Measurements from ENCODE around the gene NRG4. TPM values are rescaled to one million over a fixed set of nuclear protein-coding genes. Genes with fewer than 3 reads are reported as not detected.

The NRG4 gene
- total and polyA plus RNA-seq, 12 donors = 0.19 TPM; not detected in 11

DNA sequence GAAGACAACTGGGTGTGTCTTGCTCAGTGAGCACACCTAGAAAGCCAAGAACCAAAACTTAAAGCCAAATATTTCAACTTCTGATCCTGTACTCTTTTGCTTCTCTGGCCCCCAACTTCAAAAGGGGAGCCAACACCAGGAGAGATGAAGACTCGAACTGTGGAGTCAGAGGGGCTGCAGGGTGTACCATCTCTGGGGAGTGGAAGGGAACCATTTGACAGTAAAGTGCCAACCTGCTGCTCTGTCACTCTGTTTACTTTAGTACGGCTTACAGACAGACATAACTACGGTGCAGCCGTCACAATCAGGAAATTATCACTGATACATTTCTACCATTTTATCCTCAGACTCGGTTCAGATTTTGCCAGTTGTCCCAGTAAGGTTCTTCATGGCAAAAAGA, 107.0 kb downstream of the NRG4 start:
- Histone ChIP-seq H3K27me3 (no peaks in the 10 kb centered on the region), H3K36me3 (peaks cover 0 to 46% (median 7%) of the 10 kb centered on the region in 9 donors), H3K27ac (no peak overlapping the region), H3K4me1 (peaks cover 0 to 32% (median 24%) of the 10 kb centered on the region in 9 donors), H3K9me3 (peaks cover 0 to 1% (median 0%) of the 10 kb centered on the region in 11 donors), H3K4me3 (no peak overlapping the region)
- ATAC-seq (no peak), DNase-seq (no peak)
- intact Hi-C loops (cut with DNase I) = loop anchor here in 2 of 10 donors (10.0 kb wide), 2 partner anchors 60 to 260 kb away; partner anchors contain the start of genes IMP3 (in 1 of the 2), SNX33 (in 1 of the 2) and UBE2Q2 (in 1 of the 2)
- no peak for TF ChIP-seq CTCF (IDR thresholded peaks at IDR 0.05)
- 88 to 94% methylated on average over 5 of the region's 5 CpGs for WGBS, 2 donors

DNA sequence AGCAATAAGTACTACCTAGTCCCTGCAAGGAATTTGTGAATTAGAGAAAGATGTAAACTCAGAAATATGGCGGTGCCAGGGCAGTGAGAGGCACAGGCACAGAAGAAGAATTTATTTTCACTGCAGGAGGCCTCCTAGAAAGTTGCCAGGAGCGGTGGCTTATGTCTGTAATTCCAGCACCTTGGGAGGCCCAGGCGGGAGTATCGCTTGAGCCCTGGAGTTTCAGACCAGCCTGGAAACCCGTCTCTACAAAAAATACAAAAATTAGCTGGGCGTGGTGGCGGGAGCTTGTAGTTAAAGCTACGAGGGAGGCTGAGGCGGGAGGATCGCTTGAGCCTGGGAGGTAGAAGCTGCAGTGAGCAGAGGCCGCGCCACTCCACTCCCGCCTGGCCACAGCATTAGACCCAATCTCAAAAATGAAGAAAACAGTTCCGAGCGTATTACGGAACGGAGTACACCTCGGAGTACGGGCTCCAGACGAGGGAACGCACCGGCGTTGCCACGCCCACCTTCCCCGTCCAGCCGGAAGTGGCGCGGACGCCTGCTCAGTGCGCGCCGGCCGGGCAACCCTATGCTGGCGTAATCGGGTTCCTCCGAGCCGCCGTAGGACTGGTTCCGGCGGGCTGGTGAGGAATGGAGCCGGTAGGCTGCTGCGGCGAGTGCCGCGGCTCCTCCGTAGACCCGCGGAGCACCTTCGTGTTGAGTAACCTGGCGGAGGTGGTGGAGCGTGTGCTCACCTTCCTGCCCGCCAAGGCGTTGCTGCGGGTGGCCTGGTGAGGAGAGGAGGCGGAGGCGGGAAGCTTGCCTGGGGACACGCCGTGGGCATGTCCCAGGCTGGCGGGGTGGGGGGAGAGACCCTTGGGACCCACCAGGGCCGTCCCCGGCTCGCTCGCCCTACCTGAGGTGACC, 108.6 kb downstream of the NRG4 start, which contains the start of gene FBXO22:
Gene FBXO22 (plus strand): TSS at position 548 of the 909 bp plus-strand sequence. CDS start 86 bp downstream, at position 634.
- peak; percentile 89 to 91 for DNase-seq
- WGBS, 2 donors = 2 to 3% methylated on average over 63 of the region's 63 CpGs
- no peak for TF ChIP-seq CTCF (IDR thresholded peaks at IDR 0.05)
- intact Hi-C loops (cut with DNase I) = loop anchor here in 4 of 10 donors (5.0 to 10.0 kb wide), 4 partner anchors 56 to 259 kb away; partner anchors contain the start of genes UBE2Q2 (in 2 of the 4), IMP3 (in 1 of the 4) and SNX33 (in 1 of the 4)
- Histone ChIP-seq H3K4me3 (peak within 1 kb of the TSS; percentile 63 to 98 (median 92)), H3K4me1 (peaks cover 0 to 32% (median 23%) of the 10 kb centered on the region in 9 donors), H3K27ac (peak within 1 kb of the TSS in 9 of 10 donors; percentile 53 to 92 (median 82)), H3K27me3 (no peaks in the 10 kb centered on the region), H3K36me3 (peaks cover 0 to 55% (median 3%) of the 10 kb centered on the region in 9 donors), H3K9me3 (no peaks in the 10 kb centered on the region)
- ATAC-seq = peak; percentile 98 to 99 (median 99)

- H3K36me3 ChIP-seq = peaks cover 0 to 59% (median 3%) of the 10 kb centered on the region in 9 donors
- H3K27me3 ChIP-seq = no peaks in the 10 kb centered on the region
- H3K27ac ChIP-seq = peak overlapping the region in 5 of 10 donors; percentile 17 to 61 (median 33)
- DNase-seq (peak in 1 of 2 donors; percentile 31), ATAC-seq (peak in 5 of 8 donors; percentile 30 to 56 (median 45))
- intact Hi-C loops (cut with DNase I) = loop anchor here in 4 of 10 donors (5.0 to 10.0 kb wide), 4 partner anchors 55 to 257 kb away; partner anchors contain the start of genes UBE2Q2 (in 2 of the 4), IMP3 (in 1 of the 4) and SNX33 (in 1 of the 4)
- no peak for TF ChIP-seq CTCF (IDR thresholded peaks at IDR 0.05)
- WGBS, 2 donors = 14 to 24% methylated on average over 8 of the region's 8 CpGs
- H3K4me1 ChIP-seq = peaks cover 0 to 32% (median 21%) of the 10 kb centered on the region in 9 donors
- H3K4me3 ChIP-seq = no peak overlapping the region
- H3K9me3 ChIP-seq = no peaks in the 10 kb centered on the region
Measured at GRCh38 chr15:75902129-75902557, 110.1 kb downstream of the NRG4 start.

GRCh38 chr15:75900577-75900976, 111.6 kb downstream of the NRG4 start:
- peaks cover 0 to 52% (median 3%) of the 10 kb centered on the region in 9 donors for H3K36me3 ChIP-seq
- ATAC-seq (no peak), DNase-seq (no peak)
- intact Hi-C loops (cut with DNase I) = loop anchor here in 4 of 10 donors (5.0 to 10.0 kb wide), 4 partner anchors 53 to 256 kb away; partner anchors contain the start of genes UBE2Q2 (in 2 of the 4), IMP3 (in 1 of the 4) and SNX33 (in 1 of the 4)
- no peaks in the 10 kb centered on the region for H3K27me3 ChIP-seq
- TF ChIP-seq CTCF (IDR thresholded peaks at IDR 0.05) = no peak
- peaks cover 0 to 25% (median 21%) of the 10 kb centered on the region in 9 donors for H3K4me1 ChIP-seq
- no peaks in the 10 kb centered on the region for H3K9me3 ChIP-seq
- peak overlapping the region in 1 of 10 donors; percentile 44 for H3K27ac ChIP-seq
- no peak overlapping the region for H3K4me3 ChIP-seq
